ENCODE measurements around the gene SERPINE1.
"Not testable (repeated sequence)": the region's sequence is repeated elsewhere in the genome, so short reads cannot be mapped to it uniquely, and the experiment has no call there.

SERPINE1 gene

GRCh38 chr7:101102026-101102425 is 24.9 kb upstream of the SERPINE1 start:
- no peak for DNase-seq

GRCh38 chr7:101103701-101104100 is 23.2 kb upstream of the SERPINE1 start:
- DNase-seq = not testable (repeated sequence)

- no peak for DNase-seq
Measured at GRCh38 chr7:101104193-101104713, 22.7 kb upstream of the SERPINE1 start.

- DNase-seq = no peak
Measured at GRCh38 chr7:101104799-101105198, 22.1 kb upstream of the SERPINE1 start.

- not testable (repeated sequence) for DNase-seq
Measured at GRCh38 chr7:101105248-101105647, 21.7 kb upstream of the SERPINE1 start.

GRCh38 chr7:101106386-101106785 is 20.5 kb upstream of the SERPINE1 start:
- DNase-seq = no peak

- DNase-seq = no peak
Measured at GRCh38 chr7:101108330-101108857, 18.5 kb upstream of the SERPINE1 start.

- DNase-seq = no peak
Measured at GRCh38 chr7:101108961-101109360, 17.9 kb upstream of the SERPINE1 start.

GRCh38 chr7:101109368-101109767 is 17.5 kb upstream of the SERPINE1 start:
- DNase-seq = no peak

- DNase-seq = no peak
Measured at GRCh38 chr7:101111261-101111660, 15.6 kb upstream of the SERPINE1 start.

GRCh38 chr7:101112233-101112632 is 14.7 kb upstream of the SERPINE1 start:
- no peak for DNase-seq

GRCh38 chr7:101113140-101113539 is 13.8 kb upstream of the SERPINE1 start:
- not testable (repeated sequence) for DNase-seq

- DNase-seq = no peak
Measured at GRCh38 chr7:101113836-101114235, 13.1 kb upstream of the SERPINE1 start.

- DNase-seq = no peak
Measured at GRCh38 chr7:101114492-101114891, 12.4 kb upstream of the SERPINE1 start.

GRCh38 chr7:101115215-101115614 is 11.7 kb upstream of the SERPINE1 start:
- DNase-seq = no peak

GRCh38 chr7:101116898-101117297 is 10.0 kb upstream of the SERPINE1 start:
- no peak for DNase-seq

- DNase-seq = no peak
Measured at GRCh38 chr7:101118856-101119255, 8.0 kb upstream of the SERPINE1 start.

- no peak for DNase-seq
Measured at GRCh38 chr7:101119876-101120275, 7.0 kb upstream of the SERPINE1 start.

- DNase-seq = no peak
Measured at GRCh38 chr7:101120315-101120714, 6.6 kb upstream of the SERPINE1 start.

- DNase-seq = not testable (repeated sequence)
Measured at GRCh38 chr7:101121631-101121990, 5.3 kb upstream of the SERPINE1 start.

GRCh38 chr7:101121991-101122932 is 4.6 kb upstream of the SERPINE1 start:
- DNase-seq = no peak

GRCh38 chr7:101122933-101123702 is 3.8 kb upstream of the SERPINE1 start:
- DNase-seq = no peak

- no peak for DNase-seq
Measured at GRCh38 chr7:101123703-101124068, 3.2 kb upstream of the SERPINE1 start.
